Measurements from ENCODE around the gene NUP214. TPM values are rescaled to one million over a fixed set of nuclear protein-coding genes. Genes with fewer than 3 reads are reported as not detected.
"Not testable (repeated sequence)": the region's sequence is repeated elsewhere in the genome, so short reads cannot be mapped to it uniquely, and the experiment has no call there.

NUP214 gene
- total RNA-seq, 1 donor from 2014 or later: 21.7 TPM

GRCh38 chr9:131096269-131097125 is 28.9 kb upstream of the NUP214 start, which contains the start of gene AIF1L:
Gene AIF1L, plus strand, starts transcription at chr9:131096531. Its CDS starts 99 bp downstream, at chr9:131096630.
- no peak for DNase-seq

- DNase-seq: no peak
These were observed 28.0 kb upstream of the NUP214 start for GRCh38 chr9:131097126-131097947.

- no peak for DNase-seq
These were observed 27.5 kb upstream of the NUP214 start for GRCh38 chr9:131097948-131098278.

GRCh38 chr9:131098391-131099101 is 26.8 kb upstream of the NUP214 start:
- DNase-seq: no peak

- no peak for DNase-seq
These were observed 26.2 kb upstream of the NUP214 start for GRCh38 chr9:131099102-131099606.

- not testable (repeated sequence) for DNase-seq
These were observed 25.5 kb upstream of the NUP214 start for GRCh38 chr9:131099845-131100244.

- no peak for DNase-seq
These were observed 24.9 kb upstream of the NUP214 start for GRCh38 chr9:131100445-131100844.

- DNase-seq: no peak
These were observed 24.0 kb upstream of the NUP214 start for GRCh38 chr9:131101207-131101964.

- DNase-seq: no peak
These were observed 22.4 kb upstream of the NUP214 start for GRCh38 chr9:131103024-131103423.

GRCh38 chr9:131103535-131103934 is 21.9 kb upstream of the NUP214 start:
- DNase-seq: no peak

GRCh38 chr9:131104016-131104740 is 21.2 kb upstream of the NUP214 start:
- DNase-seq: no peak

GRCh38 chr9:131105952-131106351 is 19.4 kb upstream of the NUP214 start:
- DNase-seq: no peak

GRCh38 chr9:131107760-131108159 is 17.6 kb upstream of the NUP214 start:
- no peak for DNase-seq

GRCh38 chr9:131111186-131111853 is 14.1 kb upstream of the NUP214 start:
- DNase-seq: no peak

- DNase-seq: no peak
These were observed 13.5 kb upstream of the NUP214 start for GRCh38 chr9:131111854-131112311.

- no peak for DNase-seq
These were observed 12.8 kb upstream of the NUP214 start for GRCh38 chr9:131112374-131113154.

GRCh38 chr9:131113655-131114054 is 11.7 kb upstream of the NUP214 start:
- no peak for DNase-seq

GRCh38 chr9:131114084-131114535 is 11.3 kb upstream of the NUP214 start:
- DNase-seq: no peak

GRCh38 chr9:131115360-131115742 is 10.0 kb upstream of the NUP214 start:
- not testable (repeated sequence) for DNase-seq
